ENCODE results near the gene SSR3.

SSR3 gene

DNA sequence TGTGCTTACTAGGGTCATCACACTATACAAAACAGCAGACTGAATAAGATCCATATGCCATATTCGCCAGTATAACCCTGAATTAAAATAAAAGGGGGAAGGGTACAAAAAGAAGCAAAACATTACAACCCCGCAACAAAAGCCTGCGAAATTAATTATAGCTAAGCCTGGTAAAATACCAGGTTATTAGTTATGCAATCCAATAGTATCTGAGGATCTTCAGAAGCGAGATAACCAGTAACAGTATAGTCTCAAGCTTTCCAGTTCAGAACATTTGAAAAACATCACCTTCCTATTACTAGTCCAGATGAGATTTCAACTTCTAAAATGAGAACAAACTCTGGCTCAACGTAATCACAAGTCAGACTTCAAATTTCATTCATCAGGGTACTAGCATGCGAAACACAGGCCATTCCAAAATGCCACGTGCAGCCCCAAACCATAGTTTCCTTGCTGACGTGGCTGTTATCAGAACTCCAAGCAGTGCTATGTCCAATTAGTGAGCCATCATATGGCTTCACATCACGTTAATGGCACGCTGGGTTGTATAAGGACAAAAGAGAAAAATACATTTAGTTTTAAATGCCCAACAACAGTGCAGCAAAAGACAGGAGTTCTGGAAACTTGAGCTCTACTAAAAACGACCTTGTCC, 1.1 kb downstream of the SSR3 start:
- no peak for DNase-seq

GRCh38 chr3:156552973-156553372, 1.9 kb downstream of the SSR3 start:
- Mint-ChIP-seq H3K36me3 (ENCODE audit: low read depth) (peaks cover 38% of the 10 kb centered on the region), H3K4me1 (peaks cover 52% of the 10 kb centered on the region)
- no peak for TF ChIP-seq CTCF (IDR thresholded peaks at IDR 0.05)

More for the DNA sequence above, 1.1 kb downstream of the SSR3 start:
- peaks cover 3% of the 10 kb centered on the region for H3K27me3 Mint-ChIP-seq (ENCODE audit: low read depth, poor library complexity)
- H3K9me3 Mint-ChIP-seq = peaks cover 3% of the 10 kb centered on the region
- peaks cover 52% of the 10 kb centered on the region for H3K4me1 Mint-ChIP-seq
- H3K4me3 Mint-ChIP-seq = peak overlapping the region; percentile 99
- H3K27ac Mint-ChIP-seq = peak overlapping the region; percentile 100
- peaks cover 32% of the 10 kb centered on the region for H3K36me3 Mint-ChIP-seq (ENCODE audit: low read depth)
- no peak for TF ChIP-seq CTCF (IDR thresholded peaks at IDR 0.05)

GRCh38 chr3:156551746-156552145, 3.2 kb downstream of the SSR3 start:
- H3K27ac Mint-ChIP-seq = peak overlapping the region; percentile 84
- peaks cover 52% of the 10 kb centered on the region for H3K4me1 Mint-ChIP-seq
- H3K36me3 Mint-ChIP-seq (ENCODE audit: low read depth) = peaks cover 50% of the 10 kb centered on the region
- H3K27me3 Mint-ChIP-seq (ENCODE audit: low read depth, poor library complexity) = no peaks in the 10 kb centered on the region
- peaks cover 3% of the 10 kb centered on the region for H3K9me3 Mint-ChIP-seq
- peak overlapping the region; percentile 25 for H3K4me3 Mint-ChIP-seq
- no peak for TF ChIP-seq CTCF (IDR thresholded peaks at IDR 0.05)
- no peak for DNase-seq

More at GRCh38 chr3:156552973-156553372, 1.9 kb downstream of the SSR3 start:
- peak overlapping the region; percentile 99 for H3K4me3 Mint-ChIP-seq
- peaks cover 3% of the 10 kb centered on the region for H3K27me3 Mint-ChIP-seq (ENCODE audit: low read depth, poor library complexity)
- no peak for DNase-seq
- no peak overlapping the region for H3K27ac Mint-ChIP-seq
- peaks cover 3% of the 10 kb centered on the region for H3K9me3 Mint-ChIP-seq

DNA sequence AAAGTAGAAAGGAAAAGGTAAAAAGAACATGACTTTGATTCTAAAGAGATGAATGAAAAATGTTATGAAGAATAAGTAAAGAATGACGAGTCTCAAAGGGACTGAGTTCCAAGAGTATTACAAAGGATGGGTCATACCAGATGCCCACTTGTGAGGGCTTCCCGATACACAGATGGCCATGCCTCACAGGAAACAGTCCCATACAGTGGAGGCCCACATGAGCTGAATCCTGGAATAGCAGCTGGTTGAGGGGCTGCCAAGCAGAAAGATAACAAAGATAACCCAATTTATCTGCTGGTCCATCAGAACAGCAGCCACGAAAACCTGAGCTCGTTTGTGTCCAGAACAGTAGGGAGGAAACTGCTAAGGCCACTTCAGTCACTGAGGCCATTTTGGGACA, 3.7 kb downstream of the SSR3 start:
- TF ChIP-seq CTCF (IDR thresholded peaks at IDR 0.05) = no peak
- Mint-ChIP-seq H3K36me3 (ENCODE audit: low read depth) (peaks cover 55% of the 10 kb centered on the region), H3K27me3 (ENCODE audit: low read depth, poor library complexity) (no peaks in the 10 kb centered on the region), H3K4me1 (peaks cover 51% of the 10 kb centered on the region), H3K27ac (peak overlapping the region; percentile 84), H3K9me3 (peaks cover 3% of the 10 kb centered on the region), H3K4me3 (no peak overlapping the region)
- DNase-seq = no peak

DNA sequence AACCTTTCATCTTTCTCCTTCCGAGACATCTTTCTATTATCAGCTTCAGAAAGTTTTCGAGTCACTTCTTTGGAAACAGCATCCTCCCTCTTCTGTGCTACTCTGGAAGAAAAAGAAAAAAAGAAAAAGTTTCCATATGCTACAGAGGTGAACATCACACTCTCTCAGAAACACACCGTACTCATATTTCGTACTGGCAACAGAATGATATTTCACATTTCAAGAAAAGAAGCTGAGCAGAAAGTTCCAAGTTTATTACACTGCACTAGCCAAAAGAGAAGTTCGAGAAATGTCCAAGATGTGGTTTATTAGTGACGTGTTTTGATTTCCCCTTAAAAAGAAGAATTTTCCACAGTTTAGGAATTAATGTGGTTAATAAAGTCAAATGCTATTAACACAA, 6.0 kb downstream of the SSR3 start:
- peaks cover 69% of the 10 kb centered on the region for H3K36me3 Mint-ChIP-seq (ENCODE audit: low read depth)
- no peak overlapping the region for H3K4me3 Mint-ChIP-seq
- H3K27me3 Mint-ChIP-seq (ENCODE audit: low read depth, poor library complexity) = no peaks in the 10 kb centered on the region
- H3K27ac Mint-ChIP-seq = no peak overlapping the region
- DNase-seq = no peak
- TF ChIP-seq CTCF (IDR thresholded peaks at IDR 0.05) = no peak
- H3K9me3 Mint-ChIP-seq = no peaks in the 10 kb centered on the region
- H3K4me1 Mint-ChIP-seq = peaks cover 39% of the 10 kb centered on the region

GRCh38 chr3:156548041-156548687, 6.8 kb downstream of the SSR3 start:
- TF ChIP-seq CTCF (IDR thresholded peaks at IDR 0.05) = no peak
- Mint-ChIP-seq H3K4me1 (peaks cover 32% of the 10 kb centered on the region), H3K27me3 (ENCODE audit: low read depth, poor library complexity) (no peaks in the 10 kb centered on the region), H3K36me3 (ENCODE audit: low read depth) (peaks cover 72% of the 10 kb centered on the region), H3K9me3 (no peaks in the 10 kb centered on the region), H3K27ac (peak overlapping the region; percentile 41), H3K4me3 (no peak overlapping the region)
- DNase-seq = no peak

Data from nephron progenitor cell (in vitro differentiated cells).